HEK293 (cell line): ENCODE data around the gene ZFTA.

Experiments
- CTCF ChIA-PET: fragments of 350-600 bp; formaldehyde crosslinking; extraction: SDS; loops from one replicate; lab custom pipeline; 2021; ENCODE audit warnings: antibody characterized with exemption; lab: Yijun Ruan, JAX
- POLR2A ChIA-PET: fragments of 300-600 bp; formaldehyde crosslinking; extraction: SDS; loops from one replicate; lab custom pipeline; 2020; ENCODE audit warnings: antibody characterized with exemption, inconsistent platforms; lab: Yijun Ruan, JAX
- H3K27ac ChIP-seq: fragments of 200-500 bp; sonication (Bioruptor generic); 2 replicates; pipeline ENCODE4 v1.5.1; 2014; ENCODE audit warnings: low read depth, low read length, control low read depth, inconsistent platforms; ENCODE audit errors: extremely low read depth
- H3K36me3 ChIP-seq, 2 experiments: fragments of 200-500 bp in 1 of 2; sonication (Bioruptor generic) in 1 of 2; 1 replicate in 1 of 2; 2 replicates in 1 of 2; pipeline ENCODE4 v1.5.1; 2014 to 2017; ENCODE audit warnings: inconsistent platforms in 2 of 2, low read length in 2 of 2; ENCODE audit not compliant: control insufficient read depth in 2 of 2, insufficient read depth in 1 of 2
- H3K4me1 ChIP-seq: fragments of 200-500 bp; sonication (Bioruptor generic); 2 replicates; pipeline ENCODE4 v1.5.1; 2014; ENCODE audit warnings: mild to moderate bottlenecking, low read length, inconsistent platforms; ENCODE audit not compliant: control insufficient read depth, insufficient read depth
- H3K4me3 ChIP-seq: 2 replicates; pipeline ENCODE4 v1.5.1; 2011; ENCODE audit warnings: low read depth, mild to moderate bottlenecking, control low read depth, low read length, moderate library complexity
- H3K9me3 ChIP-seq: fragments of 200-500 bp; sonication (Bioruptor generic); 2 replicates; pipeline ENCODE4 v1.5.1; 2014; ENCODE audit warnings: low read depth, low read length, inconsistent platforms; ENCODE audit not compliant: control insufficient read depth, insufficient read depth
- AEBP2 ChIP-seq: fragments of 450-650 bp; formaldehyde crosslinking; IDR thresholded peaks from 2 replicates; pipeline ENCODE4 v1.5.1; 2016; ENCODE audit warnings: missing biosample characterization, missing genetic modification characterization, borderline replicate concordance
- GLI2 ChIP-seq: fragments of 450-650 bp; formaldehyde crosslinking; IDR thresholded peaks from 2 replicates; pipeline ENCODE4; 2017; ENCODE audit warnings: missing biosample characterization, missing genetic modification characterization, low read depth, borderline replicate concordance
- KLF1 ChIP-seq: fragments of 450-650 bp; formaldehyde crosslinking; IDR thresholded peaks from 2 replicates; pipeline ENCODE4 v1.5.1; 2016; ENCODE audit warnings: missing biosample characterization, missing genetic modification characterization
- KLF7 ChIP-seq: fragments of 450-650 bp; formaldehyde crosslinking; IDR thresholded peaks from 2 replicates; pipeline ENCODE4 v1.5.1; 2016; ENCODE audit warnings: missing biosample characterization, missing genetic modification characterization, borderline replicate concordance
- PRDM1 ChIP-seq: fragments of 450-650 bp; formaldehyde crosslinking; IDR thresholded peaks from 2 replicates; pipeline ENCODE4; 2016; ENCODE audit warnings: missing biosample characterization, missing genetic modification characterization
- PRDM2 ChIP-seq: fragments of 450-650 bp; formaldehyde crosslinking; IDR thresholded peaks from 2 replicates; pipeline ENCODE4 v1.5.1; 2016; ENCODE audit warnings: missing biosample characterization, missing genetic modification characterization, borderline replicate concordance
- SETDB1 ChIP-seq: IDR thresholded peaks from one replicate; pipeline ENCODE4 v1.6.1; 2017; ENCODE audit warnings: mild to moderate bottlenecking, low read length, moderate library complexity, mixed read lengths; ENCODE audit not compliant: insufficient read length
- ZBTB17 ChIP-seq: fragments of 450-650 bp; formaldehyde crosslinking; IDR thresholded peaks from 2 replicates; pipeline ENCODE4 v1.5.1; 2016; ENCODE audit warnings: missing biosample characterization, missing genetic modification characterization
- ZBTB48 ChIP-seq: fragments of 450-650 bp; formaldehyde crosslinking; IDR thresholded peaks from 2 replicates; pipeline ENCODE4 v1.5.1; 2016; ENCODE audit warnings: missing biosample characterization, missing genetic modification characterization
- ZNF121 ChIP-seq: fragments of 450-650 bp; formaldehyde crosslinking; IDR thresholded peaks from 2 replicates; pipeline ENCODE4 v1.5.1; 2016; ENCODE audit warnings: missing biosample characterization, missing genetic modification characterization
- ZNF202 ChIP-seq: fragments of 450-650 bp; formaldehyde crosslinking; IDR thresholded peaks from 2 replicates; pipeline ENCODE4 v1.5.1; 2016; ENCODE audit warnings: missing biosample characterization, missing genetic modification characterization, borderline replicate concordance
- ZNF366 ChIP-seq: fragments of 450-650 bp; formaldehyde crosslinking; conservative IDR thresholded peaks from 2 replicates; pipeline ENCODE4 v1.5.1; 2016; ENCODE audit warnings: missing biosample characterization, missing genetic modification characterization
- ZNF416 ChIP-seq: fragments of 450-650 bp; formaldehyde crosslinking; IDR thresholded peaks from 2 replicates; pipeline ENCODE4 v1.5.1; 2016; ENCODE audit warnings: missing biosample characterization, missing genetic modification characterization
- ZNF433 ChIP-seq: fragments of 450-650 bp; formaldehyde crosslinking; IDR thresholded peaks from 2 replicates; pipeline ENCODE4 v1.5.1; 2016; ENCODE audit warnings: missing biosample characterization, missing genetic modification characterization, low read depth
- ZNF561 ChIP-seq: fragments of 450-650 bp; IDR thresholded peaks from 2 replicates; pipeline ENCODE4 v1.5.1; 2018; ENCODE audit warnings: missing biosample characterization, missing genetic modification characterization, borderline replicate concordance
- ZXDB ChIP-seq: fragments of 450-650 bp; formaldehyde crosslinking; IDR thresholded peaks from 2 replicates; pipeline ENCODE4 v1.5.1; 2016; ENCODE audit warnings: missing biosample characterization, missing genetic modification characterization
- TF ChIP-seq, protein P1 (sequence below): fragments of 450-650 bp; formaldehyde crosslinking; IDR thresholded peaks from 2 replicates; pipeline ENCODE4; 2016; ENCODE audit warnings: missing biosample characterization, missing genetic modification characterization

Gene ZFTA

GRCh38 chr11:63793161-63793560, 24.6 kb upstream of the ZFTA start (continued):
- TF ChIP-seq PRDM2 (tag by site-specific recombination) (no peak), ZXDB (tag by site-specific recombination) (no peak), ZBTB48 (tag by site-specific recombination) (no peak), KLF1 (tag by site-specific recombination) (no peak), GLI2 (tag by site-specific recombination) (no peak), ZNF416 (tag by site-specific recombination) (no peak)

GRCh38 chr11:63791495-63792167, 23.1 kb upstream of the ZFTA start:
- Histone ChIP-seq H3K36me3 (no peaks in the 10 kb centered on the region), H3K4me3 (no peak overlapping the region), H3K27ac (no peak overlapping the region), H3K9me3 (no peaks in the 10 kb centered on the region), H3K4me1 (no peaks in the 10 kb centered on the region)
- no peak for TF ChIP-seq ZNF121 (tag by site-specific recombination)
- TF ChIP-seq ZBTB17 (tag by site-specific recombination), result peak; percentile 21; the same call in 1 of the 2 replicates
- no peak for TF ChIP-seq ZNF433 (tag by site-specific recombination)
- peak; percentile 97 for TF ChIP-seq SETDB1
- peak; percentile 36; the same call in 1 of the 2 replicates for TF ChIP-seq ZNF561 (tag by site-specific recombination)
- TF ChIP-seq AEBP2 (tag by site-specific recombination), result no peak
- TF ChIP-seq ZNF202, result no peak
- ChIA-PET POLR2A (no interaction called here), CTCF (no interaction called here)

- ChIA-PET CTCF (interaction anchor here (0.6 to 1.6 kb wide), 3 partner anchors 8 to 957 kb away, joined by 3 to 5 read pairs (median 5); no protein-coding TSS in a partner anchor), POLR2A (no interaction called here)
- H3K36me3 ChIP-seq, result no peaks in the 10 kb centered on the region
- no peak overlapping the region for H3K27ac ChIP-seq
- no peaks in the 10 kb centered on the region for H3K4me1 ChIP-seq
- H3K4me3 ChIP-seq, result no peak overlapping the region
- no peaks in the 10 kb centered on the region for H3K9me3 ChIP-seq
- peak; percentile 96 for TF ChIP-seq PRDM1 (tag by site-specific recombination)
- TF ChIP-seq KLF7 (tag by site-specific recombination), result no peak
- TF ChIP-seq, protein P1, sequence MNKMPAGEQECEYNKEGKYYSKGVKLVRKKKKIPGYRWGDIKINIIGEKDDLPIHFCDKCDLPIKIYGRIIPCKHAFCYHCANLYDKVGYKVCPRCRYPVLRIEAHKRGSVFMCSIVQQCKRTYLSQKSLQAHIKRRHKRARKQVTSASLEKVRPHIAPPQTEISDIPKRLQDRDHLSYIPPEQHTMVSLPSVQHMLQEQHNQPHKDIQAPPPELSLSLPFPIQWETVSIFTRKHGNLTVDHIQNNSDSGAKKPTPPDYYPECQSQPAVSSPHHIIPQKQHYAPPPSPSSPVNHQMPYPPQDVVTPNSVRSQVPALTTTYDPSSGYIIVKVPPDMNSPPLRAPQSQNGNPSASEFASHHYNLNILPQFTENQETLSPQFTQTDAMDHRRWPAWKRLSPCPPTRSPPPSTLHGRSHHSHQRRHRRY, result no peak
- peak; percentile 75 for TF ChIP-seq ZNF366 (tag by site-specific recombination)
Measured at GRCh38 chr11:63785823-63786222, 17.2 kb upstream of the ZFTA start.
